Aorta (tissue), 5 donors: Measurements from ENCODE around the gene AZIN2. TPM values are rescaled to one million over a fixed set of nuclear protein-coding genes. Genes with fewer than 3 reads are reported as not detected.

Source experiments
- ATAC-seq: fragments of 200-7000 bp; cut with Tn5 transposase; one replicate; pipeline ENCODE4 v1.9.1; 2022; ENCODE audit warnings: moderate library complexity; ENCODE audit not compliant: low FRiP score
- DNase-seq, 2 donors: peaks; one replicate each; pipeline ENCODE4 v3.0.0-alpha.2; 2020
- H3K27ac ChIP-seq, 2 donors: one replicate each; pipeline ENCODE4 v1.5.1; 2013; ENCODE audit warnings: low read length in 2 of 2, mild to moderate bottlenecking in 2 of 2, moderate library complexity in 2 of 2, control low read depth in 1 of 2, inconsistent platforms in 1 of 2, low read depth in 1 of 2
- H3K27me3 ChIP-seq, 2 donors: one replicate each; pipeline ENCODE4 v1.6.1; 2013; ENCODE audit warnings: control low read depth in 1 of 2, low read length in 1 of 2, mild to moderate bottlenecking in 1 of 2, moderate library complexity in 1 of 2; ENCODE audit not compliant: insufficient read depth in 2 of 2, control insufficient read depth in 1 of 2
- H3K36me3 ChIP-seq, 2 donors: one replicate each; pipeline ENCODE4 v1.6.1; 2013; ENCODE audit warnings: control low read depth in 1 of 2, low read length in 1 of 2, mild to moderate bottlenecking in 1 of 2; ENCODE audit not compliant: insufficient read depth in 2 of 2, control insufficient read depth in 1 of 2
- H3K4me1 ChIP-seq, 2 donors: one replicate each; pipeline ENCODE4 v1.6.1; 2013; ENCODE audit warnings: low read length in 2 of 2, control low read depth in 1 of 2, mild to moderate bottlenecking in 1 of 2, moderate library complexity in 1 of 2; ENCODE audit not compliant: insufficient read depth in 2 of 2, control insufficient read depth in 1 of 2
- H3K4me3 ChIP-seq, 2 donors: one replicate each; pipeline ENCODE4 v1.5.1; 2013; ENCODE audit warnings: low read length in 2 of 2, control low read depth in 1 of 2, mild to moderate bottlenecking in 1 of 2
- H3K9me3 ChIP-seq: one replicate; pipeline ENCODE4 v1.6.1; 2013; ENCODE audit warnings: mild to moderate bottlenecking, low read length; ENCODE audit not compliant: control insufficient read depth
- WGBS, 2 donors: extraction: QIAGEN DNeasy Blood & Tissue Kit; methylation state at CpG; one replicate each; pipeline ENCODE4 v1.1.7; 2013; 5-methylcytosine and 5-hydroxymethylcytosine counted together
- intact Hi-C, 2 donors: fragments of 100-400 bp; cut with DNase I; formaldehyde crosslinking; loops; one replicate each; pipeline versions ENCODE4 v1.14.2 to v1.15.0; 2022
- polyA plus RNA-seq, 2 donors: library from polyadenylated mRNA; stranded (reverse); fragments of 200-250 nt; gene quantifications; one replicate each; pipeline ENCODE4 v1.2.3, GENCODE V29; 2013
- total RNA-seq, 2 donors: library from RNA; stranded (reverse); fragmentation: NEBNext Ultra II Directional; extraction: Animal tissue kit (Norgen Biotek cat#: 25700); gene quantifications; one replicate each; pipeline ENCODE4 v1.2.1, GENCODE V29; 2021
- donor health status: healthy with polysubstance abuse.
- donor health status: Bipolar disorder and iron deficiency.
- donor health status: DM: no; HTN: no; CAD: no.
- donor health status: DM: no; HTN: no; CAD: no.
- donor health status: DM: yes; HTN: yes; CAD: no.

The AZIN2 gene
- total and polyA plus RNA-seq, 4 donors, result 1.5 to 14.4 (median 3.2) TPM

DNA sequence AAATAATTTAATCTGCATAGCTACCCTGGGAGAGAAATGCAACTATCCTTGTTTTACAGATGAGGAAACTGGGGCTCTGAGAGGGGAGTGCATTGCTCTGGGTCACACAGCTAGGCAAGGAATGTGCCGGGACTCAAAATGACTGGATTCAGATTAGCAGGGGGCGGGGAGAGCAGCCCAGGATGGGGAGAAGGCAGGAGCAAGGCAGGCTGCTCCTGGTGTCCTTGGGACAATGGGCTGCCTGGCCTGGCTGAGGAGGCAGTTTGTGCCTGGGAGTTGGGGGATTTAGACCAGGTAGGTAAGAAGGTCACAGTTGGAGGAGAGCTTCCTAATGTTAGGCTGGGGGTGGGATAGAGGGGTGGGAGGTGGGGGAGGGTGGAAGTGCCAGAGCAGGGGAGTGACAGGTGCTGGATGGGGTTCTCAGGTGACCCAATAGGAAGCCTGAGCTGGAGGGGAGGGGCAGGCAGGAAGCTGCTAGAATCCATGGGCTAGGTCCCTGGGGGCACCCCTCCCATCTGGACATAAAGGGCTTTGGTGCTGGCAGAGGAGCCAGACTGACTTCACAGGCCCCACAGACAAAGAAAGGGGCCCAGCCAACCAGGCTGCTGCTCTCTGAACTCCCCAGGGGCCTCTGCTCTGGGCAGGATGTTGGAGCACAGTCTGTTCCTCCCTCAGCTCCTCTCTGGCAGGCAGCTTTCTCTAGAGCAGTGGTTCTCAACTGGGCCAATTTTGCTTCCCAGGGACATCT is 71.9 kb downstream of the AZIN2 start:
- H3K27me3 ChIP-seq, result no peaks in the 10 kb centered on the region
- H3K4me1 ChIP-seq, result no peaks in the 10 kb centered on the region
- H3K9me3 ChIP-seq, result no peaks in the 10 kb centered on the region
- WGBS, 2 donors, result 48 to 55% methylated on average over 2 of the region's 2 CpGs
- peak overlapping the region in 1 of 2 donors; percentile 70 for H3K27ac ChIP-seq
- no peak overlapping the region for H3K4me3 ChIP-seq
- intact Hi-C loops, result no loop called here
- peaks cover 0 to 2% of the 10 kb centered on the region in 2 donors for H3K36me3 ChIP-seq
- peak; percentile 79 to 82 for DNase-seq
- ATAC-seq, result peak; percentile 86

DNA sequence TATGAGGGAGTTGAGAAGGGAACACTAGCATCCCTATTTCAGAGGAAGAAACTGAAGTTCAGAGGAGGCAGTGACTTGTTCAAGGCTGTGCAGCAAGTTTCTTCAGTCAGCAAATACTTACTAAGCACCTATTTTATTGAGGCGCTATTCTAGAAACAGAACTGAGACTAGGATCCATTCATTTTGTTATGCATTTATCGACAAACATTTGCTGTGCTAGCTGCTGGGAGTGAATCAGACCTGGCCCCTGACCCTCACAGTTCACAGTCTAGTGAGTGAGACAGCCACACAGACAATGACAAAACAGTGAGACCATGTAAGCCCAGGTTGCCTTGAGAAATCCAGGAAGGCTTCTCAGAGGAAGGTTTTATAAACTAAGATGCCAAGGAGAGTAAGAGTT is 72.7 kb downstream of the AZIN2 start:
- H3K36me3 ChIP-seq, result peaks cover 0 to 2% of the 10 kb centered on the region in 2 donors
- peak overlapping the region in 1 of 2 donors; percentile 81 for H3K27ac ChIP-seq
- DNase-seq (no peak), ATAC-seq (no peak)
- no peaks in the 10 kb centered on the region for H3K27me3 ChIP-seq
- intact Hi-C loops, result no loop called here
- no peaks in the 10 kb centered on the region for H3K9me3 ChIP-seq
- H3K4me3 ChIP-seq, result no peak overlapping the region
- 94 to 96% methylated on average over 2 of the region's 2 CpGs for WGBS, 2 donors
- no peaks in the 10 kb centered on the region for H3K4me1 ChIP-seq

DNA sequence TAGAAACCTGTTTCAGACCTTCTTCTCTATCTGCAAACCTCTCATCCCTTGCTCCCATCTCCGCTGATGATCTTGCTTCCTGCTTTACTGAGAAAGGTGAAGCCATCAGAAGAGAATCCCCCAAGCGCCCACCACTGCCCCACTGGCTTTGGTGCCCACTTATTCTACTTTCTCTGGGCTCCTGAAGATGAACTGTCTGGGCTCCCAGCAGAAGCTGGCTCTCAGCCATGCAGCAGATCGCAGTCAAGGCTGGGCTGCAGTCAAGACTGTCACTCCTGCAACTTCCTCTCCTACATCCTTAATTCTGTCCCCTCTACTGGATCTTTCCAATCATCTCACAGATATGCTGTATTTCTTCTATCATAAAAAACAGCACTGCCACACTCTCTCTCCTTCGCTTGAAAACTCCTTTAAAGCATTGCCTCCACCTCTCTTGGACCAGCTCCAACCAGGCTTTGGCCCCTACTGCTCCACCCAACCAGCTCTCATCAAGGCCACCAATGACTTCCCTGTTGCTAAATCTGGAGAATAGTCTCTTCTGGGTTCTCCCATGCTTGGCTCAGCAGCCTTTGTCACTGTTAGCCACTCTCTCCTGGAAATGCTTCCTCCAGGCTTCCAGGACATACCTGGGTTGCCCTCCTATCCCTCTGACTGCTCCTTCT is 75.1 kb downstream of the AZIN2 start:
- H3K27me3 ChIP-seq, result no peaks in the 10 kb centered on the region
- H3K9me3 ChIP-seq, result no peaks in the 10 kb centered on the region
- peaks cover 0 to 4% of the 10 kb centered on the region in 2 donors for H3K36me3 ChIP-seq
- 59 to 63% methylated on average over 4 of the region's 4 CpGs for WGBS, 2 donors
- H3K4me3 ChIP-seq, result no peak overlapping the region
- no peak for DNase-seq
- no peaks in the 10 kb centered on the region for H3K4me1 ChIP-seq
- no peak for ATAC-seq
- no peak overlapping the region for H3K27ac ChIP-seq
- intact Hi-C loops, result no loop called here

DNA sequence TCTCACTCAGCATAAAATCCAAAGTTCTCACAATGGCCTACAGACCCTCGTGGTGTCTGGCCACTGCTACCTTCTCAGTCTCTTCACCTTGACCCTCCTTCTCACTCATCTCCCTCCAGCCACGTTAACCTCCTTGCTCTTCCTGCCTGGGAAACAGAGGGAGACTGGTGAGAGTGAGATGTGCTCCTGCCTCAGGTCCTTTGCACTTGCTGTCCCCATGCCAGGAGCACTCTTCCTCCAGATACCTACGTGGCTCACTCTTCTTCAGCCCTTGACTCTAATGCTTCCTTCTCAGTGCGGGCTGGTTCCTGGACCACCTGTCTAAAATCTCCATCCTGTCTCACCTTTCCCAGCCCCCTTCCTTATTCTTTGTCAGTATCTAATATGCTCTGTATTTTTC is 76.2 kb downstream of the AZIN2 start:
- ATAC-seq (no peak), DNase-seq (no peak)
- Histone ChIP-seq H3K4me3 (no peak overlapping the region), H3K4me1 (no peaks in the 10 kb centered on the region), H3K36me3 (peaks cover 0 to 4% of the 10 kb centered on the region in 2 donors), H3K27ac (no peak overlapping the region), H3K9me3 (no peaks in the 10 kb centered on the region), H3K27me3 (no peaks in the 10 kb centered on the region)
- 93 to 96% methylated on average over 4 of the region's 4 CpGs for WGBS, 2 donors
- intact Hi-C loops, result no loop called here

DNA sequence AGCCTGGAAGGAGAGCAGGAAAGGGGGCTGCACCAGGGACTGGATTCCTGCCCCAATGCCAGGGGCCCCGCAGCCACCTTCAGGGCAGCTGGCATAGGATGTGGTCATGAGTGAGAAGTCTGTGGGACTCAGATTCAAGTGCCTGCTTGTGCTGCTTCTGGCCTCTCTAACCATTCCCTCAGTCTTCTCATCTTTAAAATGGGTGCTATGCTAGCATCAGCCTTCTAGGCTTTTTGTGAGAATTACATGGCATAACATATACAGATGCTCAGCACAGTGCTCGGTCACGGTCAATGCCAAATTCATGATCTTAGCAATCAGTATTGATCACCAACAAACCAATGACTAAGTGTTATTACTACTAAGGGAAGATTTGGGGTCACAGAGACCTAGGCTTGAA is 77.4 kb downstream of the AZIN2 start:
- Histone ChIP-seq H3K27ac (no peak overlapping the region), H3K9me3 (no peaks in the 10 kb centered on the region), H3K4me3 (no peak overlapping the region), H3K4me1 (no peaks in the 10 kb centered on the region), H3K36me3 (peaks cover 0 to 4% of the 10 kb centered on the region in 2 donors), H3K27me3 (no peaks in the 10 kb centered on the region)
- ATAC-seq (no peak), DNase-seq (no peak)
- WGBS, 2 donors, result 97 to 100% methylated on average over 3 of the region's 3 CpGs
- intact Hi-C loops, result no loop called here

DNA sequence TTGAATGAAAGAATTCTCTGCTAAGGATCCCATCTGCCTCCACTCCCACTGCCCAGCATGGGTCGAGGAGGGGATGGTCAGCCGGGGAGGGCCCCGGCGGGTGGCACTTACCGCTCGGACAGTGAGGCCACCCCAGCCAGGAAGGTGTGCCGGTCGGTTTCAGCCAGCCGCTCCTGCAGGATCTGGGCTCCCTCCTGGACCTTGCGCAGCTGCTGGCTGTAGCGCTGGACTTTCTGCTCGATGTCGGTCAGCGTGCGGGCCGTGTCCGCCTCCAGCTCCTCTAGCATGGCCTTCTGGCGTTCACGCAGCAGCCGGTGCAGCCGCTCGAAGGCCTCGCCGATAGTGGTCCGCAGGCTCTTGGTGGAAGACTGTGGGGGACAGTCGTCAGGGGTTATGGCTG is 78.6 kb downstream of the AZIN2 start:
- ATAC-seq, result no peak
- Histone ChIP-seq H3K27me3 (no peaks in the 10 kb centered on the region), H3K4me3 (no peak overlapping the region), H3K36me3 (peaks cover 0 to 4% of the 10 kb centered on the region in 2 donors), H3K27ac (no peak overlapping the region), H3K4me1 (no peaks in the 10 kb centered on the region), H3K9me3 (no peaks in the 10 kb centered on the region)
- intact Hi-C loops, result no loop called here
- DNase-seq, result no peak
- WGBS, 2 donors, result 96% methylated on average over 26 of the region's 26 CpGs

DNA sequence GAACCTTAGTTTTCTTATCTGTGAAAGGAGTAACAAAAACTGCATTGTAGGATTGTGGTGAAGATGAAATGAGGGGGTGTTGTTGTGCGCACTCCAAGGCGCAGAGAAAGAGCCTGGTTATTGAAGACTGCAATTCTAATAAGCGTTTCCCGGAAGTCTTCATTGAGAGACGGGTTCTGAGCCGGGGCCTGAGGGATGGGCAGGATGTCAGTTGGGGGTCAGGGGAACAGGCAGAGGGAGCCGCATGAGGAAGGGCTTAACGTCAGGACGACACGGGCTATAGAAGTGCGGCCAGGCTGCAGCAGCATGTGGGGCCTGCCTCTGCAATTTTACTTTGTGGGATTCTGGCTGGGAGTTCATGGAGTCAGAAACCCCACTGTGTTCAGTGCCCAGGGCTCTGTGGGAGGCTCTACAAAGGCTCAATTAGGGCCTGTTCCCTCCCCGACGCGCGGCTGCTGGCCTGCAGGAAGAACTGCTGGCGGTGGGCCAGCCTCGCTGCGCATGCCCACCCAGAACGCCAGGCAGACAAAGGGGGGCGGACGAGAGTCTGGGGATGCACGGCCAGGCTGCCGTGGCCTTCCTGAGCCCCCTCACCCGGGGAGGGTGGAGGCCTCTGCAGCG is 80.2 kb downstream of the AZIN2 start:
- intact Hi-C loops, result no loop called here
- DNase-seq (peak; percentile 62 to 85), ATAC-seq (peak; percentile 68)
- Histone ChIP-seq H3K27ac (no peak overlapping the region), H3K36me3 (peaks cover 0 to 4% of the 10 kb centered on the region in 2 donors), H3K4me1 (no peaks in the 10 kb centered on the region), H3K9me3 (no peaks in the 10 kb centered on the region), H3K27me3 (no peaks in the 10 kb centered on the region), H3K4me3 (no peak overlapping the region)
- WGBS, 2 donors, result 15 to 19% methylated on average over 25 of the region's 25 CpGs

DNA sequence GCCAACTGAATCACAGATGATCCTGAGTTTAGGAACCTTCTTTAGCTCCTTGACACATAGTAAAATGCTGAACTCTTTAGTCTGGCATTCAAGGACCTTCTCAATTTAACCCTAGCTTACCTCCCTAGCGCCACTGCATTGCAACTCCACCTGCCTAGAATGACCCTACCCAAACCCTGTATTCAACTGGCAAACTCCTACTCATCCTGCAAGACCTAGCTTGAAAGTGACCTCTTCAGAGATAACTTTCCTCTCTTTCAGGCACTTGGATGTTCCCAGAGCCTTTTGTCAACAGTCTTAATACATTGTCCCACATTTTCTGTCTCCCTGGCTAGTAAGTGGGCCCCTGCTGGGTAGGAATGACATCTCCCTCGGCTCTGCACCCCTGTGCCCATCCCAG is 81.2 kb downstream of the AZIN2 start:
- ATAC-seq (no peak), DNase-seq (no peak)
- peaks cover 0 to 4% of the 10 kb centered on the region in 2 donors for H3K36me3 ChIP-seq
- H3K27ac ChIP-seq, result no peak overlapping the region
- 94 to 100% methylated on average over 2 of the region's 2 CpGs for WGBS, 2 donors
- no peaks in the 10 kb centered on the region for H3K4me1 ChIP-seq
- intact Hi-C loops, result no loop called here
- H3K4me3 ChIP-seq, result no peak overlapping the region
- H3K27me3 ChIP-seq, result no peaks in the 10 kb centered on the region
- H3K9me3 ChIP-seq, result no peaks in the 10 kb centered on the region
